Psoas muscle (tissue), 8 donors: ENCODE results near the gene CADM3. TPM values are rescaled to one million over a fixed set of nuclear protein-coding genes. Genes with fewer than 3 reads are reported as not detected.

Experiments
- ATAC-seq, 4 donors: fragments of 200-7000 bp; cut with Tn5 transposase; one replicate each; pipeline ENCODE4 v1.9.1; 2020; ENCODE audit warnings: moderate library complexity in 3 of 4, mild to moderate bottlenecking in 2 of 4
- DNase-seq, 2 donors: peaks; one replicate each; pipeline ENCODE4 v3.0.0-alpha.2; 2020
- H3K27ac ChIP-seq: fragments of 200-600 bp; one replicate; pipeline ENCODE4 v1.8.0; 2022
- H3K27me3 ChIP-seq, 3 donors: fragments of 200-600 bp in 1 of 3; one replicate each; pipeline versions ENCODE4 v1.6.1 to v1.8.0; 2013 to 2022; ENCODE audit warnings: low read length in 2 of 3, mild to moderate bottlenecking in 2 of 3, moderate library complexity in 1 of 3; ENCODE audit not compliant: insufficient read depth in 3 of 3
- H3K36me3 ChIP-seq, 2 donors: fragments of 200-600 bp in 1 of 2; one replicate each; pipeline versions ENCODE4 v1.6.1 to v1.8.0; 2013 to 2022; ENCODE audit warnings: low read depth in 1 of 2, mild to moderate bottlenecking in 1 of 2, moderate library complexity in 1 of 2; ENCODE audit not compliant: insufficient read depth in 1 of 2
- H3K4me1 ChIP-seq: fragments of 200-600 bp; one replicate; pipeline ENCODE4 v1.8.0; 2022
- H3K4me3 ChIP-seq: fragments of 200-600 bp; one replicate; pipeline ENCODE4 v1.8.0; 2022; ENCODE audit warnings: mild to moderate bottlenecking
- H3K9me3 ChIP-seq: fragments of 200-600 bp; one replicate; pipeline ENCODE4 v1.8.0; 2022
- WGBS, 3 donors: extraction: QIAGEN DNeasy Blood & Tissue Kit; methylation state at CpG; one replicate each; pipeline versions ENCODE4 v1.1.6 to v1.1.7; 2013; 5-methylcytosine and 5-hydroxymethylcytosine counted together
- intact Hi-C, 2 donors: fragments of 100-400 bp; cut with DNase I; formaldehyde crosslinking; loops; one replicate each; pipeline versions ENCODE4 v1.11.0 to v1.14.2; 2022
- polyA plus RNA-seq, 3 donors: library from polyadenylated mRNA; stranded (reverse); fragments of 200-250 nt; gene quantifications; one replicate each; pipeline ENCODE4 v1.2.3, GENCODE V29; 2013
- total RNA-seq, 4 donors: library from RNA; stranded (reverse); fragmentation: NEBNext Ultra II Directional in 2 of 4; extraction: Animal tissue kit (Norgen Biotek cat#: 25700) in 2 of 4; gene quantifications; one replicate each; pipeline versions ENCODE4 v1.2.1 to v1.2.4, GENCODE V29; 2021 to 2023
- TF ChIP-seq, protein P1 (sequence below): fragments of 200-600 bp; IDR thresholded peaks from one replicate; pipeline ENCODE4 v1.8.0; 2022; ENCODE audit warnings: antibody characterized with exemption
- donor health status: healthy with polysubstance abuse.
- donor health status: DM: no; HTN: no; CAD: no; lungs with moderate emphysema.
- donor health status: Bipolar disorder and iron deficiency.
- donor health status: healthy.
- donor health status: DM: yes; HTN: yes; CAD: no.
- donor health status: DM: no; HTN: no; CAD: no.
- donor health status: DM: no; HTN: no; CAD: no.
- donor health status: DM: yes; HTN: yes; CAD: no.

The CADM3 gene
- total and polyA plus RNA-seq, 7 donors: 0.32 to 2.2 (median 0.89) TPM

DNA sequence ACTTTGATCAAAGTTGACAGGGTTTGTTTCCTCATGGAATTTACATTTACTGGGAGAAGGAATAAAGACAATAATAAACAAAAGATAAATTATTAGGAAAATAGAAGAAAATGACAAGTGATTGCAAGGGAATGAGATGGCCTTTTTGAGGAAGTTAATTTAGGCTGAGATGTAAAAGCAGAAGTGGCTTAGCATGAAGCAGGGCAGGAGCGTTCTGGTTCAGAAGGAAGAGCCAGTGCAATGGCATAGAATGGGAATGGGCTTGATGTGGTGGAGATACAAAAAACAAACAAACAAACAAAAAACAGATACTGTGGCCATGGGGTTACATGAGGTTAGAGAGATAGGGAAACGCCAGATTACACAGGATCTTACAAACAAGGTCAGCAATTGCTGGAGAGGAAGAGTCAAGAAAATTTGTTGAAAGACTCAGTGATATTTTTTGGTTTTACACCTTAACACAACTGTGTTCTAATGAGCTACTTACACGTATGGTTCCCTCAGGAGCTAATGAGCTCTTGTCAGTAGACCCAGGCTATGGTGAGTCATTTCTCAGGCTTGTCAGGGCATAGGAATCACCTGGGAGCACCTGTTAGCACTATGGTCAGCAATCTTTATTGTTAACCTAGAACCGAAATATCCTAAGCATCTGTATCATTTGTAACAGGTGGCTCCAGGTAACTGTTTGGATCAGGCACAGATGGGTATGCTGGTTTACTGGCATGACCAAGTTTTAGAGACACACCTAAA, 8.7 kb upstream of the CADM3 start:
- no peak overlapping the region for H3K27ac ChIP-seq
- WGBS, 3 donors: 84 to 93% (median 87%) methylated on average over 4 of the region's 4 CpGs
- peaks cover 0 to 17% (median 4%) of the 10 kb centered on the region in 3 donors for H3K27me3 ChIP-seq
- DNase-seq (no peak), ATAC-seq (no peak)
- no peak overlapping the region for H3K4me3 ChIP-seq
- H3K36me3 ChIP-seq: no peaks in the 10 kb centered on the region
- intact Hi-C loops: loop anchor here (5.0 kb wide), 2 partner anchors 35 to 50 kb away; no protein-coding TSS in a partner anchor
- no peaks in the 10 kb centered on the region for H3K9me3 ChIP-seq
- peaks cover 9% of the 10 kb centered on the region for H3K4me1 ChIP-seq
- TF ChIP-seq, protein P1, sequence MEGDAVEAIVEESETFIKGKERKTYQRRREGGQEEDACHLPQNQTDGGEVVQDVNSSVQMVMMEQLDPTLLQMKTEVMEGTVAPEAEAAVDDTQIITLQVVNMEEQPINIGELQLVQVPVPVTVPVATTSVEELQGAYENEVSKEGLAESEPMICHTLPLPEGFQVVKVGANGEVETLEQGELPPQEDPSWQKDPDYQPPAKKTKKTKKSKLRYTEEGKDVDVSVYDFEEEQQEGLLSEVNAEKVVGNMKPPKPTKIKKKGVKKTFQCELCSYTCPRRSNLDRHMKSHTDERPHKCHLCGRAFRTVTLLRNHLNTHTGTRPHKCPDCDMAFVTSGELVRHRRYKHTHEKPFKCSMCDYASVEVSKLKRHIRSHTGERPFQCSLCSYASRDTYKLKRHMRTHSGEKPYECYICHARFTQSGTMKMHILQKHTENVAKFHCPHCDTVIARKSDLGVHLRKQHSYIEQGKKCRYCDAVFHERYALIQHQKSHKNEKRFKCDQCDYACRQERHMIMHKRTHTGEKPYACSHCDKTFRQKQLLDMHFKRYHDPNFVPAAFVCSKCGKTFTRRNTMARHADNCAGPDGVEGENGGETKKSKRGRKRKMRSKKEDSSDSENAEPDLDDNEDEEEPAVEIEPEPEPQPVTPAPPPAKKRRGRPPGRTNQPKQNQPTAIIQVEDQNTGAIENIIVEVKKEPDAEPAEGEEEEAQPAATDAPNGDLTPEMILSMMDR: no peak

DNA sequence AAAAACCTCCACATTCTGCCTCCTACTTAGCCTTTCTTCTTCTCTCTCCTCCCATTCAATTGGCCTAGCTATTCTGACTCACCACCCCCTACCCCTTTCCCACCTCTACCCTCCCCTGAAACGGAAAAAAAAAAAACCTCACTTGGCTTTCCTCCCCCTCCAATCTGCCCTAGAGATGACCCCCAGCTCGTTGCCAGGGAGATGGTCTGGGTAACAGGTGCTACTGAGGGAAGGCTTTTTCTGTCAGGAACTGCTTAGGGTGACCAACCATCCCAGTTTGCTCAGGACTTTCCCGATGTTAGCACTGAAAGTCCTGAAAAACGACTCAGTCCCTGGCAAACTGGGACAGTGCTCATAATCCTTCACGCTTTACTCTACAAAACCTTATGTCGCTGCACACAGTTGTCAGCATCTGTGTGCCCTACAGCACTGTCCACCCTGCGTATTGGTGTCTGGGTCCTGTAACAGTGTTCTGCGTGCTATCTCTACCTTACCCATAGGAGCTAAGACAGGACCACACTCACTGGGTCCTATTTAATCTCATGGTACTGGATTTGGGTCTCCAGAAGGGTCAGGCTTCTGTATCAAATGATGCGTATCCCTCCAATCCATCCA, 7.7 kb upstream of the CADM3 start:
- Histone ChIP-seq H3K27me3 (peaks cover 0 to 22% (median 4%) of the 10 kb centered on the region in 3 donors), H3K36me3 (no peaks in the 10 kb centered on the region), H3K4me1 (peaks cover 9% of the 10 kb centered on the region), H3K9me3 (no peaks in the 10 kb centered on the region), H3K27ac (no peak overlapping the region), H3K4me3 (no peak overlapping the region)
- intact Hi-C loops: loop anchor here (5.0 kb wide), 2 partner anchors 34 to 49 kb away; no protein-coding TSS in a partner anchor
- WGBS, 3 donors: 32 to 47% (median 33%) methylated on average over 9 of the region's 9 CpGs
- TF ChIP-seq, protein P1: no peak
- ATAC-seq (no peak), DNase-seq (no peak)

DNA sequence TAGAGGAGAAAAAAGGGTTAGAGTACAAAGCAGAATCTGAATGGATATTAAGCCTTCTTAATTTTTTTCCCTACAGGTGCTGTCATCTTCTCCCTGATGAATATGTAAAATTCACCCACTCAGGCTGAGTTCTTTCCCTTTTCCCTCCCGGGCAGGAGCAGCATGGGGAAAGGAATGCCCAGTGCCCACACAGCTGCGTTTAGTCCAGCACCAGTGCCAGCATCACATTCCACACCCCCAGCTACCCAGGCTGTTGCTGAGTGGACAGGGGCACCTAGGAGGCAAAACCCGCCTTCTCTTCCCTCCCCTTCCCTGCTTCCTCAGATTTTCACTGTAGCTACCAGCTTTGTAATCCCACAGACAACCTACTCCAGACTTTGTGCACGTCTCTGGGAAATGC, 3.4 kb upstream of the CADM3 start:
- Histone ChIP-seq H3K9me3 (no peaks in the 10 kb centered on the region), H3K36me3 (no peaks in the 10 kb centered on the region), H3K27me3 (peaks cover 4 to 62% (median 11%) of the 10 kb centered on the region in 3 donors), H3K4me3 (no peak overlapping the region), H3K4me1 (no peaks in the 10 kb centered on the region), H3K27ac (no peak overlapping the region)
- intact Hi-C loops: no loop called here
- DNase-seq: no peak
- 18 to 38% (median 25%) methylated on average over 4 of the region's 4 CpGs for WGBS, 3 donors
- TF ChIP-seq, protein P1: no peak
- no peak for ATAC-seq

DNA sequence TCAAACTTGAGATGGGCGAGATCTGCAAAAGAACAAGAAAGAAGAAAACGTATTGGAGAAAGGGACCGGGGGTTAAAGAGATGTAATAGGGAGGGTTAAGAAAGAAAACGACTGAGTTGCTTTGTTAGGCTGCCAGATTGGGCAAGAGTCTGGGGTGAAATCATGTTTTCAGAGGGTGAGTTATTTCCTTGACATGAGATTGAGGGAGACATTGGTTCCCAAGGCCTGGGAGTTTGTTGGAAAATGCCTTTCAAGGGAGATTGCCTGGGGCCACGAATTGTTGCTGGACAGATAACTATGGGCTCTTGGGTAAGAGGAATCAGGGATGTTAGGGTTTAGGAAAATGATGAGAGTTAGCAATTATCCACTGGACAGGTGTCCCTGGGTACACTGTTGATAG, 776 bp upstream of the CADM3 start:
- no peak overlapping the region for H3K4me3 ChIP-seq
- H3K27me3 ChIP-seq: peaks cover 4 to 59% (median 11%) of the 10 kb centered on the region in 3 donors
- no peak for DNase-seq
- no peak overlapping the region for H3K27ac ChIP-seq
- TF ChIP-seq, protein P1: no peak
- no peak for ATAC-seq
- no peaks in the 10 kb centered on the region for H3K4me1 ChIP-seq
- intact Hi-C loops: no loop called here
- H3K36me3 ChIP-seq: no peaks in the 10 kb centered on the region
- 69 to 74% (median 71%) methylated on average over 5 of the region's 5 CpGs for WGBS, 3 donors
- no peaks in the 10 kb centered on the region for H3K9me3 ChIP-seq
